ENCODE results near the gene WRAP73. TPM values are rescaled to one million over a fixed set of nuclear protein-coding genes. Genes with fewer than 3 reads are reported as not detected.

The WRAP73 gene
- total RNA-seq, 2 experiments from 2014 or later, result 22.3 to 22.7 TPM

DNA sequence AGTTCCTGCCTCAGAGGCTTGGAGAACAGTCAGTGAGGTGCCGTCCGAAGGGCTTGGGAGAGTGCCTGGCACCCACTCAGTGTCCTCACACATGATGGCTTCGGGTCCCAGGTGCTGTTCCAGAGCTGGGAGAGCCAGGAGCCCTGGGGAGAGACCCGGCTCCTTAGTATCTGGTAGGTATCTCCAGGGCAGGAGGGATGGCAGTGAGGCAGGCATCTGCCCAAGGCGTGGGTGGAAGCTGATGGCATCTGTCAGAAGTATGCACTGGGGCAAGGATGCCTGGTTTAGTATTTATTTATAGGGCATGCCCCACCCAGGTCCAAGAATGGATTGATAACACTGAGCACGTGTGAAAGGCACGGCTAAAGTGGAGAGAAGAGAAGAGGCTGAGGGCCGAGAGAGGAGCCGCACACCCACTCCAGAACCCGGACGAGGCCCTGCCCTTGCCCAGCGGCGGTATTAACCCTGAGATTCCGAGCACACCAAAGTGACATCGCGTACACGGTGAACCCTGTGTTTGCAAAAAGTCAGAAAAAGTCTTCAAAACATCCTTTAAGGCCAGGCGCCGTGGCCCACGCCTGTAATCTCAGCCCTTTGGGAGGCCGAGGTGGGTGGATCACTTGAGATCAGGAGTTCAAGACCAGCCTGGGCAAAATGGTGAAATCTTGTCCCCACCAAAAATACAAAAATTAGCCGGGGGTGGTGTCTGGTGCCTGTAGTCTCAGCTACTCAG, 4.8 kb upstream of the WRAP73 start:
- Histone ChIP-seq H3K4me3 (ENCODE audit: low read length) (no peak overlapping the region), H3K4me1 (ENCODE audit: insufficient read depth, low read length) (peaks cover 24% of the 10 kb centered on the region), H3K9me3 (ENCODE audit: control insufficient read depth in 1 of 2, insufficient read depth in 1 of 2, low read length in 2 of 2) (peaks cover 0 to 22% of the 10 kb centered on the region in 2 experiments), H3K36me3 (ENCODE audit: insufficient read depth, low read length) (no peaks in the 10 kb centered on the region), H3K27ac (ENCODE audit: low read depth in 1 of 2, low read length in 2 of 2) (no peak overlapping the region), H3K27me3 (ENCODE audit: control insufficient read depth in 1 of 2, insufficient read depth in 2 of 2, low read length in 2 of 2) (peaks cover 40 to 51% of the 10 kb centered on the region in 2 experiments)
- H3K9me3 Mint-ChIP-seq, result no peaks in the 10 kb centered on the region
- peaks cover 73% of the 10 kb centered on the region for H3K27me3 Mint-ChIP-seq
- ChIA-PET POLR2A (no interaction called here), CTCF (no interaction called here)
- TF ChIP-seq, protein P1, sequence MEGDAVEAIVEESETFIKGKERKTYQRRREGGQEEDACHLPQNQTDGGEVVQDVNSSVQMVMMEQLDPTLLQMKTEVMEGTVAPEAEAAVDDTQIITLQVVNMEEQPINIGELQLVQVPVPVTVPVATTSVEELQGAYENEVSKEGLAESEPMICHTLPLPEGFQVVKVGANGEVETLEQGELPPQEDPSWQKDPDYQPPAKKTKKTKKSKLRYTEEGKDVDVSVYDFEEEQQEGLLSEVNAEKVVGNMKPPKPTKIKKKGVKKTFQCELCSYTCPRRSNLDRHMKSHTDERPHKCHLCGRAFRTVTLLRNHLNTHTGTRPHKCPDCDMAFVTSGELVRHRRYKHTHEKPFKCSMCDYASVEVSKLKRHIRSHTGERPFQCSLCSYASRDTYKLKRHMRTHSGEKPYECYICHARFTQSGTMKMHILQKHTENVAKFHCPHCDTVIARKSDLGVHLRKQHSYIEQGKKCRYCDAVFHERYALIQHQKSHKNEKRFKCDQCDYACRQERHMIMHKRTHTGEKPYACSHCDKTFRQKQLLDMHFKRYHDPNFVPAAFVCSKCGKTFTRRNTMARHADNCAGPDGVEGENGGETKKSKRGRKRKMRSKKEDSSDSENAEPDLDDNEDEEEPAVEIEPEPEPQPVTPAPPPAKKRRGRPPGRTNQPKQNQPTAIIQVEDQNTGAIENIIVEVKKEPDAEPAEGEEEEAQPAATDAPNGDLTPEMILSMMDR (IDR thresholded peaks at IDR 0.05), result no peak
- no peak for DNase-seq
- peaks cover 18% of the 10 kb centered on the region for H3K4me1 Mint-ChIP-seq (ENCODE audit: low read depth)
- no peak overlapping the region for H3K4me3 Mint-ChIP-seq
- ATAC-seq (ENCODE audit: poor library complexity), result no peak
- no peak overlapping the region for H3K27ac Mint-ChIP-seq
- no peaks in the 10 kb centered on the region for H3K36me3 Mint-ChIP-seq (ENCODE audit: low read depth)
- intact Hi-C loops (cut with DNase I, micrococcal nuclease), result no loop called here

DNA sequence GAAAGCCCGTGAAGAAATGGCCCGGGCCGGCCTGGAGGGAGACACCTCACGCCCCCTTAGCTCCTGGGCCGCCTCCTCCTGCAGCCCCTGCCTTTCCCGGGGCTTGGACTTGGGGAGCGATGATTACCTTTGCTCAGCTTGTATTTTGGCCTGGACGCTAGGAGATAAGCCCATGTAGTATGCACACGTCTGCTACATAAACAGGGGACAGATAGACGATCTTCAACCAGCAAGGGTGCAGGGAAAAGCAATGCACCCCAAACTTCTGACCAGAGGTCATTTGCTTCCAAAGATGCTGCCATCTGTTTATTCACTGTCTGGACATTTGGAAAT, 3.3 kb upstream of the WRAP73 start:
- Mint-ChIP-seq H3K4me3 (peak overlapping the region; percentile 37), H3K36me3 (ENCODE audit: low read depth) (peaks cover 3% of the 10 kb centered on the region), H3K27ac (no peak overlapping the region), H3K4me1 (ENCODE audit: low read depth) (peaks cover 30% of the 10 kb centered on the region), H3K27me3 (peaks cover 64% of the 10 kb centered on the region), H3K9me3 (no peaks in the 10 kb centered on the region)
- CTCF ChIA-PET, result no interaction called here
- H3K4me3 ChIP-seq (ENCODE audit: low read length), result no peak overlapping the region
- POLR2A ChIA-PET, result no interaction called here
- DNase-seq, result no peak
- H3K27me3 ChIP-seq (ENCODE audit: control insufficient read depth in 1 of 2, insufficient read depth in 2 of 2, low read length in 2 of 2), result peaks cover 36 to 51% of the 10 kb centered on the region in 2 experiments
- peaks cover 36% of the 10 kb centered on the region for H3K4me1 ChIP-seq (ENCODE audit: insufficient read depth, low read length)
- no peak overlapping the region for H3K27ac ChIP-seq (ENCODE audit: low read depth in 1 of 2, low read length in 2 of 2)
- ATAC-seq (ENCODE audit: poor library complexity), result no peak
- TF ChIP-seq, protein P1 (IDR thresholded peaks at IDR 0.05), result no peak
- H3K9me3 ChIP-seq (ENCODE audit: control insufficient read depth in 1 of 2, insufficient read depth in 1 of 2, low read length in 2 of 2), result peaks cover 0 to 22% of the 10 kb centered on the region in 2 experiments
- H3K36me3 ChIP-seq (ENCODE audit: insufficient read depth, low read length), result no peaks in the 10 kb centered on the region
- intact Hi-C loops (cut with DNase I, micrococcal nuclease), result no loop called here

DNA sequence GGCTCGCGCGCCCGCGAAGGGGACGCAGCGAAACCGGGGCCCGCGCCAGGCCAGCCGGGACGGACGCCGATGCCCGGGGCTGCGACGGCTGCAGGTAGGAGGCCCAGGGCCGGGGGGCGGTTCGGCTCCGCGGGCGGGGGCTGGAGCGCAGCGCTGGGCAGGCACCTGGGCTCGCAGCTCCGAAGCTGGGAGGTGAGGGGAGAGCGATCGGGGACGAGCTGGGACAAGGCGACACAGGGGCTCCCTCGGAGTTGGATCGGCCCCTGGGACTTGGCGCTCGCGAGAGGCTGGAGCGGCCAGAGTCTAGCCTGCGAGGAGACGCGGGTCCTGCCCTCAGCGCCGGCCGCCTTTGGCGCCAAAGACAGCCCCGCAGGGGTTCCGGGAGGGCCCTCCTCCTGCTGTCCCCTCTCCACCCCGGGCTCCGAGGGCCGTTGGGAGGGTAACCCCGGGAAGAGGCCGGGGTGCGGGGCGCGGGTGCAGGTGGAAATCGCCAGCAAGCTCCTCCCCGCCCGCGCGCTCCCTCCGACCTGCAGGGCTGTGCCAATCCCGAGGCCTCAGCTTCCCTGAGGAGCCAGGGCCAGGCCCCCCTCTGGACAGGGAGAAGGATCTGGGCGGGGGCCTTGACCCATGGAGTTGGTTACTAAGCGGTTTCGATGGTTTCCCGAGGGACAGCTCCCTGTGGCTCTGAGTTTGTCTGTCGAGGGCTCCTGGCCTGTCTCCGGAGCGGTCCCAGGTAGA, 2.8 kb upstream of the WRAP73 start:
- Mint-ChIP-seq H3K9me3 (no peaks in the 10 kb centered on the region), H3K27me3 (peaks cover 60% of the 10 kb centered on the region), H3K27ac (no peak overlapping the region), H3K4me3 (no peak overlapping the region), H3K36me3 (ENCODE audit: low read depth) (peaks cover 5% of the 10 kb centered on the region), H3K4me1 (ENCODE audit: low read depth) (peaks cover 35% of the 10 kb centered on the region)
- CTCF ChIA-PET, result no interaction called here
- H3K4me1 ChIP-seq (ENCODE audit: insufficient read depth, low read length), result peaks cover 37% of the 10 kb centered on the region
- POLR2A ChIA-PET, result no interaction called here
- DNase-seq, result peak in 1 of 14 experiments; percentile 18
- H3K36me3 ChIP-seq (ENCODE audit: insufficient read depth, low read length), result no peaks in the 10 kb centered on the region
- H3K9me3 ChIP-seq (ENCODE audit: control insufficient read depth in 1 of 2, insufficient read depth in 1 of 2, low read length in 2 of 2), result peaks cover 0 to 22% of the 10 kb centered on the region in 2 experiments
- no peak overlapping the region for H3K4me3 ChIP-seq (ENCODE audit: low read length)
- peaks cover 36 to 48% of the 10 kb centered on the region in 2 experiments for H3K27me3 ChIP-seq (ENCODE audit: control insufficient read depth in 1 of 2, insufficient read depth in 2 of 2, low read length in 2 of 2)
- intact Hi-C loops (cut with DNase I, micrococcal nuclease), result no loop called here
- TF ChIP-seq, protein P1 (IDR thresholded peaks at IDR 0.05), result no peak
- no peak overlapping the region for H3K27ac ChIP-seq (ENCODE audit: low read depth in 1 of 2, low read length in 2 of 2)
- no peak for ATAC-seq (ENCODE audit: poor library complexity)
